ENCODE data around the gene CHRDL1.

- TF ChIP-seq POLR2A (IDR thresholded peaks at IDR 0.05) (no peak), CTCF (IDR thresholded peaks at IDR 0.05) (no peak)
Observed at GRCh38 chrX:110758781-110759422, 36.7 kb downstream of the CHRDL1 start.

Data from uterus (tissue), 2 donors.